Mucosa of descending colon (tissue), 3 donors: ENCODE data around the gene CARD10. TPM values are rescaled to one million over a fixed set of nuclear protein-coding genes. Genes with fewer than 3 reads are reported as not detected.

Experiments
- ATAC-seq: fragments of 200-7000 bp; cut with Tn5 transposase; one replicate; pipeline ENCODE4 v1.9.1; 2020; ENCODE audit warnings: mild to moderate bottlenecking, moderate library complexity
- DNase-seq, 3 donors: peaks; one replicate each; pipeline ENCODE4 v3.0.0-alpha.2; 2020
- H3K36me3 ChIP-seq: fragments of 200-600 bp; one replicate; pipeline ENCODE4 v1.8.0; 2021; ENCODE audit warnings: low read depth, mild to moderate bottlenecking
- H3K4me1 ChIP-seq: fragments of 200-600 bp; one replicate; pipeline ENCODE4 v1.8.0; 2021; ENCODE audit warnings: low read depth, mild to moderate bottlenecking
- H3K4me3 ChIP-seq: fragments of 200-600 bp; one replicate; pipeline ENCODE4 v1.8.0; 2021; ENCODE audit warnings: mild to moderate bottlenecking
- H3K9me3 ChIP-seq: fragments of 200-600 bp; one replicate; pipeline ENCODE4 v1.8.0; 2021; ENCODE audit warnings: mild to moderate bottlenecking
- CTCF ChIP-seq: fragments of 200-600 bp; IDR thresholded peaks from one replicate; pipeline ENCODE4 v1.8.0; 2022; ENCODE audit warnings: antibody characterized with exemption, mild to moderate bottlenecking
- intact Hi-C, 2 donors: fragments of 100-400 bp; cut with DNase I in 1 of 2; cut with micrococcal nuclease in 1 of 2; formaldehyde crosslinking; loops; one replicate each; pipeline versions ENCODE4 v1.11.0 to v1.11.1; 2022; cut with DNase I, micrococcal nuclease
- total RNA-seq, 3 donors: library from RNA; stranded (reverse); fragmentation: NEBNext Ultra II Directional in 2 of 3; extraction: Animal tissue kit (Norgen Biotek cat#: 25700) in 2 of 3; gene quantifications; one replicate each; pipeline versions ENCODE4 v1.2.1 to v1.2.4, GENCODE V29; 2021 to 2023
- donor health status: DM: no; HTN: no; CAD: no; lungs with moderate emphysema.
- donor health status: DM: no; HTN: no; CAD: no.
- donor health status: DM: no; HTN: yes; CAD: no.

CARD10 gene
- total RNA-seq, 3 donors from 2014 or later, result 43.3 to 74.1 (median 60.5) TPM

DNA sequence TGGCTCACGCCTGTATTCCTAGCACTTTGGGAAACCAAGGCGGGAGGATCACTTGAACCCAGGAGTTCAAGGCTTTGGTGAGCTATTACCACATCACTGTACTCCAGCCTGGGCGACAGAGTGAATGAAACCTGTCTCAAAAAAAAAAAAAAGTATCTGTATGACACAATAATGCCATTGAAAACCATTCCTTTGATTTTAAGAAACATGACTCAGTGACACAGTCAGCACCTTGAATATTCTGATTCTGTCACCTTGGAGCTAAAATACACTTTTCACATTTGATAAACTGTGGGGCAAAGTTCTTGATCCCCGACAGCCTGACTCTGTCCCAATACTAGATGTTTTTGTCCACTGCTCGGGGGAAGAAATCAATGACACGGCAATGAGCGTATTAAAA is 75.2 kb downstream of the CARD10 start:
- no peaks in the 10 kb centered on the region for H3K36me3 ChIP-seq
- TF ChIP-seq CTCF, result no peak
- H3K4me3 ChIP-seq, result no peak overlapping the region
- intact Hi-C loops, result no loop called here
- H3K9me3 ChIP-seq, result peaks cover 5% of the 10 kb centered on the region
- no peak for ATAC-seq
- H3K4me1 ChIP-seq, result no peaks in the 10 kb centered on the region
- no peak for DNase-seq

- intact Hi-C loops, result no loop called here
- TF ChIP-seq CTCF, result no peak
- Histone ChIP-seq H3K9me3 (peaks cover 5% of the 10 kb centered on the region), H3K4me1 (no peaks in the 10 kb centered on the region), H3K4me3 (no peak overlapping the region), H3K36me3 (no peaks in the 10 kb centered on the region)
- ATAC-seq (no peak), DNase-seq (no peak)
Observed at GRCh38 chr22:37443086-37443485, 76.1 kb downstream of the CARD10 start.

GRCh38 chr22:37442537-37442936 is 76.7 kb downstream of the CARD10 start:
- no peak for TF ChIP-seq CTCF
- Histone ChIP-seq H3K9me3 (peaks cover 5% of the 10 kb centered on the region), H3K4me3 (no peak overlapping the region), H3K4me1 (no peaks in the 10 kb centered on the region), H3K36me3 (no peaks in the 10 kb centered on the region)
- intact Hi-C loops, result no loop called here
- DNase-seq, result no peak
- ATAC-seq, result no peak

DNA sequence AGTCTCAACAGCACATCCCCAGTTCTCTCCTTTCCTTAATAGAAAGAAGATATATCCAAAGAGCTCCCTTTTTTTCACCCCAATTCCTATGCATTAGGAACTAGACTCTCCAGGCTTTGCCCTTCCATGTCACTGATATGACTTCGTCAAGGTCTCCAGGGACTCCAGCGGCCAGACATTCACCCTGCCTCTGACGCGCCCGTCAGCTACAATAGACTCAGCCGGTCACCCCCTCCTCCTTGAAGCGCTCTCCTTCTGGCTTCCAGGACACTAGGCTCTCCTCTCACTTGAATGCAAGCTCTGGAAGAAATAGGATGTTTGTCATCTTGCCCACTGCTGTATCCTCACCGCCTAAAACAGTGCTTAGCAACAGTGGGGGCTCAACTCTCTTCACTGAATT is 77.1 kb downstream of the CARD10 start:
- no peak for ATAC-seq
- intact Hi-C loops, result no loop called here
- TF ChIP-seq CTCF, result no peak
- no peak for DNase-seq
- Histone ChIP-seq H3K4me1 (no peaks in the 10 kb centered on the region), H3K9me3 (peaks cover 5% of the 10 kb centered on the region), H3K36me3 (no peaks in the 10 kb centered on the region), H3K4me3 (no peak overlapping the region)

DNA sequence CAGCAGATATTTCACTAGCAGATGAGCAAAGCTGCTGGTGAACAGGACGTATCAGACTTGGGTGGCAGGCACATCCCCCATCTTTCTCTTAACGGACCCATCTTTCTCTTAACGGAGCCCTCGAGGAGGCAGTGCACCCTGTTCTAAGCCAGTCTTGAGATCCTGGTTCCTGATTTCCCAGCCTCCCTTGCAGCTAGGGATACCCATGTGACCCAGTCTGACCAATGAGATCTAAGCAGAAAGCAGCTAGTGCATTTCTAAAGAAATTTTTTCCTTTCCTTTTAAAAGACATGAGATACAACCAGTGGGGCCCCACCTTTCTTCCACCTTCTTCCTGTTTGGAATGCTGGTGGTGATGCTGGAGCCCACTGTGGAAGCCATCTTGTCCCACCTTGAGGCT is 78.3 kb downstream of the CARD10 start:
- no peak for DNase-seq
- Histone ChIP-seq H3K36me3 (no peaks in the 10 kb centered on the region), H3K4me1 (no peaks in the 10 kb centered on the region), H3K4me3 (no peak overlapping the region), H3K9me3 (peaks cover 5% of the 10 kb centered on the region)
- ATAC-seq, result no peak
- intact Hi-C loops, result no loop called here
- TF ChIP-seq CTCF, result no peak

Other genes starting within 250 kb of the CARD10 start
- 10 to 100 TPM in 2 of 3 donors, 1 to 10 TPM in 1; 8.7 to 13.3 (median 11.6) TPM for gene CYTH4, start 236.9 kb downstream of the CARD10 start, total RNA-seq
- gene ELFN2, start 91.9 kb downstream of the CARD10 start, total RNA-seq, result under 1 TPM in 2 of 3 donors, not detected in 1; 0.35 to 0.54 TPM
- 10 to 100 TPM; 11.3 to 16.1 (median 13.7) TPM for gene MFNG, start 33.0 kb downstream of the CARD10 start, total RNA-seq
- gene CDC42EP1, start 41.1 kb upstream of the CARD10 start, total RNA-seq, result 10 to 100 TPM; 31.5 to 52.0 (median 48.2) TPM
- gene LGALS2, start 60.7 kb upstream of the CARD10 start, total RNA-seq, result 10 to 100 TPM; 10.7 to 93.5 (median 23.1) TPM
- 10 to 100 TPM; 70.4 to 79.0 (median 74.3) TPM for gene GGA1, start 89.4 kb upstream of the CARD10 start, total RNA-seq
- 10 to 100 TPM; 48.8 to 98.2 (median 96.6) TPM for gene SH3BP1, start 120.3 kb upstream of the CARD10 start, total RNA-seq
- 10 to 100 TPM; 26.8 to 43.3 (median 40.6) TPM for gene PDXP, start 139.3 kb upstream of the CARD10 start, total RNA-seq
- gene LGALS1, start 156.2 kb upstream of the CARD10 start, total RNA-seq, result 100 to 1,000 TPM in 2 of 3 donors, 10 to 100 TPM in 1; 54.6 to 376 (median 150) TPM
- gene NOL12, start 166.9 kb upstream of the CARD10 start, total RNA-seq, result 10 to 100 TPM; 28.5 to 45.3 (median 42.6) TPM
- gene TRIOBP, start 177.6 kb upstream of the CARD10 start, total RNA-seq, result 100 to 1,000 TPM in 1 of 3 donors, 10 to 100 TPM in 2; 78.2 to 107 (median 78.6) TPM